Measurements from ENCODE around the gene UBTD1.

Gene UBTD1

DNA sequence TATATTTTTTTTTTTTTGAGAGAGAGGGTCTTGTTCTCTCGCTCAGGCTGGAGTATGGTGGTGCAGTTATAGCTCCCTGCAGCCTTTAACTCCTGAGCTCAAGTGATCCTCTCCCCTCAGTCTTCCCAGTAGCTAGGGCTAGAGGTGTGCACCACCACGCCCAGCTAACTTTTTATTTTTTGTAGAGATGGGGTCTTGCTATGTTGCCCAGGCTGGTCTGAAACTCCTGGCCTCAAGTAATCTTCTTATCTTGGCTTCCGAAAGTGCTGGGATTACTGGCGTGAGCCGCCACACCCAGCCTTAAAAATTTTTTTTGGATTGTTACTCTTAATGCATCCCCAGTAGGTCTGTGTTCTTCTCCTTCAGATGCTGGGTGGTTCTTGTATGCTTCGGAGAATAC is 4.2 kb downstream of the UBTD1 start:
- Histone ChIP-seq H3K36me3 (ENCODE audit: control insufficient read depth, insufficient read depth, low read length, severe bottlenecking) (peaks cover 5% of the 10 kb centered on the region), H3K27me3 (replicated peaks; ENCODE audit: control insufficient read depth, insufficient read depth, low read length) (no peaks in the 10 kb centered on the region), H3K9me3 (ENCODE audit: control insufficient read depth, low read length) (no peaks in the 10 kb centered on the region), H3K4me3 (ENCODE audit: low read length) (no peak overlapping the region), H3K4me1 (ENCODE audit: control insufficient read depth, insufficient read depth, low read length) (peaks cover 17% of the 10 kb centered on the region), H3K9ac (ENCODE audit: low read length) (no peak overlapping the region)
- no peak for DNase-seq (ENCODE audit: low read depth)

DNA sequence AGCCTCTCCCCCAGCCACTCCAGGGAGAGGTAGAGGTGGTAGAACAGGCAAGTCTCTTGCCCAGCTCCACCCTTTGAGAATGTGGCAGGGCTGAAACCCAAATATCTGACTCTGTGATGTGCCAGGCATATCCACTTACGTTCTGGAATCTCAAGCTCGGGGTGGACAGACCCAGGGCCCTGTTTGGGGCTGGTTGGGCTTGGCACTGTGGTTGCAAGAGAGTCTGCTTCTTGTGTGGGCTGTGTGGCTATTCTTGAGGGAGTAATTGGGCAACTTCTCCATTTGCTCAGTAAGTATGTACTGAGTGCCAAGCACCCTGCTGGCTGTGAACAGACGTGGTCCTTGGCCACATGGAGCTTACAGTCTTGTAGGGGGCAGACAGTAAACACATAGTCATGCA is 4.7 kb downstream of the UBTD1 start:
- H3K27me3 ChIP-seq (replicated peaks; ENCODE audit: control insufficient read depth, insufficient read depth, low read length): no peaks in the 10 kb centered on the region
- DNase-seq (ENCODE audit: low read depth): no peak
- H3K9ac ChIP-seq (ENCODE audit: low read length): no peak overlapping the region
- H3K36me3 ChIP-seq (ENCODE audit: control insufficient read depth, insufficient read depth, low read length, severe bottlenecking): peaks cover 5% of the 10 kb centered on the region
- no peak overlapping the region for H3K4me3 ChIP-seq (ENCODE audit: low read length)
- H3K4me1 ChIP-seq (ENCODE audit: control insufficient read depth, insufficient read depth, low read length): peaks cover 17% of the 10 kb centered on the region
- H3K9me3 ChIP-seq (ENCODE audit: control insufficient read depth, low read length): no peaks in the 10 kb centered on the region

DNA sequence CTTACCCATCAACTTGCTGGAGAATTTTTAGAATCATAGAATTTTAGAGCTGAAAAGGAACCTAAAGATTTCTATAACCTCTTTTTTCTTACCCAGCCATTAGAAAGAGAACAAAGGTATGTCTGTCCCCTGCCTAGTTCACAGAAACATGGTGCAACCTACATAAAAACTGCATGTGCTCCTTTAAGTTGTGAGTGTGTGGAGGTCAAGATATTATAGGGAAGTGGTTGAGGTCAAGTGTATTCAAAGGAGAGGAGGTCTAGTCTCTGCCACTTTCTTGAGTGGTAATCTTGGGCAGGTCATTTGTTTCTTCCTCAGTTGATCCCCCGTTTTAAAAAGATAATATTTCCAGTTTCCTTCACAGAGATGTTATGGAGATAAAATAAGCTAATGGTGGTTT is 6.4 kb downstream of the UBTD1 start:
- no peak for DNase-seq (ENCODE audit: low read depth)
- peaks cover 5% of the 10 kb centered on the region for H3K36me3 ChIP-seq (ENCODE audit: control insufficient read depth, insufficient read depth, low read length, severe bottlenecking)
- H3K4me1 ChIP-seq (ENCODE audit: control insufficient read depth, insufficient read depth, low read length): peaks cover 15% of the 10 kb centered on the region
- no peak overlapping the region for H3K4me3 ChIP-seq (ENCODE audit: low read length)
- no peaks in the 10 kb centered on the region for H3K9me3 ChIP-seq (ENCODE audit: control insufficient read depth, low read length)
- H3K27me3 ChIP-seq (replicated peaks; ENCODE audit: control insufficient read depth, insufficient read depth, low read length): no peaks in the 10 kb centered on the region
- no peak overlapping the region for H3K9ac ChIP-seq (ENCODE audit: low read length)

DNA sequence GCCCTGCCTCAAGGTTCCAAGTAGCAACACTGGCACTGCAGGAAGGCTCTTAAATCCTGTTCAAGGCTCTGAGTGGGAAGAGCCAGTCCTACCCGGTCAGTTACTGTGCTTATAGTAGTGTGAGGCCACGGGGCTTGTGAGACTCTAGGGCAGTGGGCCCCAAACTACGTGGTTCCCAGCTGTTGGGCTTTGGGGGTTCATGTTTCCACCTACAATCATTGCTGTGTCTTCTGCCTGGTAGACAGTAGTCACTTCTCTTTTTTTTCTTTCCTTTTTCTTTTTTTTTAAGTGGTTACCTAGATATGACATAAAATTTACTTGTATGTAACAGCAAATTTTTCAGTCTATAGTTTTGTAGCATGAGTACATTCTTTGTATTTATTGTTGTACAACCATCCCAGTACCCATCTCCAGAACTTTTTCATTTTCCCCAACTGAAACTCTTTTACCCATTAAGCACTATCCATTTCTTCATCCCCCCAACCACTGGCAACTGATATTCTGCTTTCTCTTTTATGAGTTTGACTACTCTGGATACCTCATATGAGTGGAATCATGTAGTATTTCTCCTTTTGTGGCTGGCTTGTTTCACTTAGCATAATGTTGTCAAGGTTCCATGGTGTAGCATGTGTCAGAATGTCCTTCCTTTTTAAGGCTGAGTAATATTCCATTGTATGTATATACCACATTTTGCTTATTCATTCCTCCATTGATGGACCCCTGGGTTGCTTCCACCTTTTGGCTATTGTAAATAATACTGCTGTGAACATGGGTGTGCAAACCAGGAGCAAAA is 7.7 kb downstream of the UBTD1 start:
- H3K36me3 ChIP-seq (ENCODE audit: control insufficient read depth, insufficient read depth, low read length, severe bottlenecking): peaks cover 5% of the 10 kb centered on the region
- H3K4me3 ChIP-seq (ENCODE audit: low read length): no peak overlapping the region
- no peak overlapping the region for H3K9ac ChIP-seq (ENCODE audit: low read length)
- no peak for DNase-seq (ENCODE audit: low read depth)
- H3K4me1 ChIP-seq (ENCODE audit: control insufficient read depth, insufficient read depth, low read length): peaks cover 4% of the 10 kb centered on the region
- H3K27me3 ChIP-seq (replicated peaks; ENCODE audit: control insufficient read depth, insufficient read depth, low read length): no peaks in the 10 kb centered on the region
- H3K9me3 ChIP-seq (ENCODE audit: control insufficient read depth, low read length): no peaks in the 10 kb centered on the region

DNA sequence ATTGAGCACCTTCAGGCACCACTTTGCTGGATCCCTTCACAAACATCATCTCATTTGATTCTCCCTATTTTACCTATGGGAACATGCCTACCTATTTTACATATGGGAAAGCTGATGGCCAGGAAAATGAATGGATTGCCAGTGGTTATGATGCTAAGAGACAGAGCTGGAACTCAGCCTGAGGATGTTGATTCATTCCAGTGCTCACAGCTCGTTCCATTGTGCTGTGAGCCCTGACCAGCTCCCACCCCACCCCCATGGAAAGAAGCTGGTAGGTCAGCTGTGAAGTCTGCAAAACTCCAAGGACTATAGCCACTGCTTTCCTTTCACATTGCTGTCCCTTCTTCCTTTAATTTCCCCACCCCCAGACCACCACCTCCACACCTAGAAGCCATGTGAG is 9.6 kb downstream of the UBTD1 start:
- peaks cover 14% of the 10 kb centered on the region for H3K4me1 ChIP-seq (ENCODE audit: control insufficient read depth, insufficient read depth, low read length)
- H3K4me3 ChIP-seq (ENCODE audit: low read length): no peak overlapping the region
- no peak overlapping the region for H3K9ac ChIP-seq (ENCODE audit: low read length)
- H3K9me3 ChIP-seq (ENCODE audit: control insufficient read depth, low read length): no peaks in the 10 kb centered on the region
- peak; percentile 25 for DNase-seq (ENCODE audit: low read depth)
- H3K27me3 ChIP-seq (replicated peaks; ENCODE audit: control insufficient read depth, insufficient read depth, low read length): no peaks in the 10 kb centered on the region
- peaks cover 5% of the 10 kb centered on the region for H3K36me3 ChIP-seq (ENCODE audit: control insufficient read depth, insufficient read depth, low read length, severe bottlenecking)

DNA sequence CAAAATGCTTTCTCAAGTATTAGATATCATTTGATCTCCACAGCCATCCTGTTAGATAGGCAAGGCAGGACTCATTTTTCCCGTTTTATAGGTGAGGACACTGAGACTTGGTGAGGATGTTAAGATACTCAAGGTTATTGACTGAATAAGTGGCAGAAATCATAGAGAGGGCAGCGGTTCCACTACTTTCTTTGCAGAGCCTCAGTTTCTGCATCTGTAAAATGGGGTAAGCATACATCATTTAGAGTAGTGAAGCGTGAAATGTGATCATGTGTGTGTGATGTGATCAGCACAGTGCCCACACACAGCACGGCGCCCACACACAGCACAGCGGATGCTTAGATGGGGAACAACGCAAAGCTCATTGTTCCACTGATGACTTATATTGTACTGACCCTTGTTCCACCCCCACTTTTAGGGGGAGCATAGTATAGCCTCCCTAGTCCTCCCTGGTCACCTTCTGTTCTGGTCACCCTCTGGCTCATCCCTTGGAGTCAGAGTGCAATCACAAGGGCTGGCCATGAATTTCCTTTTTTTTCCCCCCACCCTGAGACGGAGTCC is 10.5 kb downstream of the UBTD1 start:
- peaks cover 12% of the 10 kb centered on the region for H3K4me1 ChIP-seq (ENCODE audit: control insufficient read depth, insufficient read depth, low read length)
- H3K27me3 ChIP-seq (replicated peaks; ENCODE audit: control insufficient read depth, insufficient read depth, low read length): no peaks in the 10 kb centered on the region
- no peak overlapping the region for H3K4me3 ChIP-seq (ENCODE audit: low read length)
- H3K36me3 ChIP-seq (ENCODE audit: control insufficient read depth, insufficient read depth, low read length, severe bottlenecking): peaks cover under 1% of the 10 kb centered on the region
- H3K9ac ChIP-seq (ENCODE audit: low read length): no peak overlapping the region
- H3K9me3 ChIP-seq (ENCODE audit: control insufficient read depth, low read length): no peaks in the 10 kb centered on the region
- DNase-seq (ENCODE audit: low read depth): no peak

DNA sequence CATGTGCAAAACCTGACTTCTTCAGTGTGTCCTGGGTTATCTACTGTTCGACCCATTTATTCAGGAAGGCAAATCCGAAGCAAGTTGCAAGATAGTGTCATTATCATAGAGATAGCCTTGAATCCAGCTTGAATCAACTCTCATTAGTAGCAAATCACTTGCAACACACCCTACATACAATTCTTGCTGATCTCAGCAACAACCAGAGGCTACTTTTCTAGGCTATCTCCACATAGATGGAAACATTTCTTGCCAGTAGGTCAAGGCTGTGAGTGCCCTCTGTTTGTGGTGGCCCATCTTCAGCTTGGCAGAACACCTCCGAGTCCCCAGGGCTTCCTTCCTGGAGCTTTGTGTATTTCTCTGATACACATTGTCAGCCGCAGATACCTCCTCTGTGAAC is 12.0 kb downstream of the UBTD1 start:
- Histone ChIP-seq H3K27me3 (replicated peaks; ENCODE audit: control insufficient read depth, insufficient read depth, low read length) (no peaks in the 10 kb centered on the region), H3K9ac (ENCODE audit: low read length) (no peak overlapping the region), H3K9me3 (ENCODE audit: control insufficient read depth, low read length) (no peaks in the 10 kb centered on the region), H3K4me3 (ENCODE audit: low read length) (no peak overlapping the region), H3K36me3 (ENCODE audit: control insufficient read depth, insufficient read depth, low read length, severe bottlenecking) (no peaks in the 10 kb centered on the region), H3K4me1 (ENCODE audit: control insufficient read depth, insufficient read depth, low read length) (peaks cover 12% of the 10 kb centered on the region)
- no peak for DNase-seq (ENCODE audit: low read depth)

DNA sequence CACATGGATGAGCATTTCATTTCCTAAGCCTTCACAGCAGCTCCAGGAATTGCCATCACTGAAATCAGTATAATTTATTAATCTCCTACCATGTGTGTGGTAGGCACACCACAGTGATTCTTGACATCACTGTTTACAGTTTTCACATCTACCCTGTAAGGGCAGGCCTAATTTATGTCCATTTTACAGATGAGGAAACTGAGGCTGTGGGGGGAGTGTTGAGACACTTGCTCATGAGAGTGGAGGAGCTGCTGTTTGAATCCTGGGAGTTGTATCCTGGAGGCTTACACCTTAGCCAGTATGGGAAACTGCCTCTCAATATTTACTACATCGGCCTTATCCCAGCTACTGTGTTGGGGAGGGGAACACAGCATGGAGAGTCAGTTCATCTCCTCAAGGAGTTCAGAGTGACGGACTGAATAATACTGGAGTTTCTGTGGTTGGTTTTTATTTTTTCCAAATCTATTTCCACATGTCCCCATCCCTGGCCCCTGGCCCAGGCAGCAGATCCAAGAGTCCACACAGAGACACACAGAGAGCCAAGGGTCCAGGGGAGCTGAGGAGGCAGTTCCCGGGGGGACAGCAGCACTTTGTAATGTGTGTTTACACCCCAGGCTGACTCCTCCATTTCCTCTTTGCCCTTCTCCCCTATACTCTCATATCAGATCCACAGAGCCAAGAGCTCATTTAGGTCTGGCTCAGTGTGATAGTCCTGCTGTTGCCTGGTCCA is 13.2 kb downstream of the UBTD1 start:
- no peak for DNase-seq (ENCODE audit: low read depth)
- no peaks in the 10 kb centered on the region for H3K36me3 ChIP-seq (ENCODE audit: control insufficient read depth, insufficient read depth, low read length, severe bottlenecking)
- no peaks in the 10 kb centered on the region for H3K9me3 ChIP-seq (ENCODE audit: control insufficient read depth, low read length)
- no peaks in the 10 kb centered on the region for H3K27me3 ChIP-seq (replicated peaks; ENCODE audit: control insufficient read depth, insufficient read depth, low read length)
- peaks cover 12% of the 10 kb centered on the region for H3K4me1 ChIP-seq (ENCODE audit: control insufficient read depth, insufficient read depth, low read length)
- H3K4me3 ChIP-seq (ENCODE audit: low read length): no peak overlapping the region
- H3K9ac ChIP-seq (ENCODE audit: low read length): no peak overlapping the region

DNA sequence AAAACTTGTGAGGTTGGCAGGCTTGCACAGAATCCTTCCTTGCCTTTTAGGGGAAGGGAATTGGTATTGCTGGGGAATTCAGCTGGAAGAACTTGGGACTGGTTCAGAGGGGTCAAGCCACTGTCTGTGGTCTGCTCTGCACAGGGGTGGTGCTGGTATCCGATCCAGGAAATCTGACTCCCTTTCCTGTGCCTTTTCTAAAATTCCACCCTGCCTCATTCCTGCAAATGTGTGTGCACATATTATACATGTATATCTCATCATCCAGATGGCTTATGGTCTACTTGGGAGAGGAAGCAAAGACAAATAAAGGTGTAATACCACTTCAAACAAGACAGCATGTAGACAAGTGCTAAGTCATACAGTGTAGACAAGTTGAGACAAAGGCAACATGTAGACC is 14.3 kb downstream of the UBTD1 start:
- no peak overlapping the region for H3K4me3 ChIP-seq (ENCODE audit: low read length)
- peaks cover 12% of the 10 kb centered on the region for H3K4me1 ChIP-seq (ENCODE audit: control insufficient read depth, insufficient read depth, low read length)
- no peaks in the 10 kb centered on the region for H3K27me3 ChIP-seq (replicated peaks; ENCODE audit: control insufficient read depth, insufficient read depth, low read length)

DNA sequence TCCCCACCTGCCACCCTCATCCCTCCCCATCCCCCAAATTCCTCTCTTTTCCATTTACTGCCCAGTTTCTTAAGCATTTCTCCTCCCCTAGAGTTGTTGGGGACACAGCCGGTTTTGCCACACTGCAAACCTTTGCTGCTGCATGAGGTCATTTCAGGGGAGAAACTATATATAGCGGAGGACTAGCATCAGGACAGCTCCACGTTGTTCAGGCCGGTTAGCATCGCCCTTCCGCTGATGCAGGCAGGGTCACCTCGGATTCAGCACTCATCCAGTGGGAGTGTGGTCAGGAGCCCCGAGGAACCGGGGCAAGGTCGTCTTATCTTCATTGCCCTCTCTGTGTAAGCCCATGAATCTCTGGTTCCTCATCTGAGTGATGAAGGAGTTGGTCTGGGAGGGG is 15.6 kb downstream of the UBTD1 start:
- H3K36me3 ChIP-seq (ENCODE audit: control insufficient read depth, insufficient read depth, low read length, severe bottlenecking): no peaks in the 10 kb centered on the region
- no peak overlapping the region for H3K4me3 ChIP-seq (ENCODE audit: low read length)
- H3K9me3 ChIP-seq (ENCODE audit: control insufficient read depth, low read length): no peaks in the 10 kb centered on the region
- peaks cover 25% of the 10 kb centered on the region for H3K4me1 ChIP-seq (ENCODE audit: control insufficient read depth, insufficient read depth, low read length)
- no peak for DNase-seq (ENCODE audit: low read depth)
- H3K9ac ChIP-seq (ENCODE audit: low read length): no peak overlapping the region
- H3K27me3 ChIP-seq (replicated peaks; ENCODE audit: control insufficient read depth, insufficient read depth, low read length): no peaks in the 10 kb centered on the region

More for the DNA sequence above, 14.3 kb downstream of the UBTD1 start:
- Histone ChIP-seq H3K9ac (ENCODE audit: low read length) (no peak overlapping the region), H3K9me3 (ENCODE audit: control insufficient read depth, low read length) (no peaks in the 10 kb centered on the region), H3K36me3 (ENCODE audit: control insufficient read depth, insufficient read depth, low read length, severe bottlenecking) (no peaks in the 10 kb centered on the region)
- no peak for DNase-seq (ENCODE audit: low read depth)

DNA sequence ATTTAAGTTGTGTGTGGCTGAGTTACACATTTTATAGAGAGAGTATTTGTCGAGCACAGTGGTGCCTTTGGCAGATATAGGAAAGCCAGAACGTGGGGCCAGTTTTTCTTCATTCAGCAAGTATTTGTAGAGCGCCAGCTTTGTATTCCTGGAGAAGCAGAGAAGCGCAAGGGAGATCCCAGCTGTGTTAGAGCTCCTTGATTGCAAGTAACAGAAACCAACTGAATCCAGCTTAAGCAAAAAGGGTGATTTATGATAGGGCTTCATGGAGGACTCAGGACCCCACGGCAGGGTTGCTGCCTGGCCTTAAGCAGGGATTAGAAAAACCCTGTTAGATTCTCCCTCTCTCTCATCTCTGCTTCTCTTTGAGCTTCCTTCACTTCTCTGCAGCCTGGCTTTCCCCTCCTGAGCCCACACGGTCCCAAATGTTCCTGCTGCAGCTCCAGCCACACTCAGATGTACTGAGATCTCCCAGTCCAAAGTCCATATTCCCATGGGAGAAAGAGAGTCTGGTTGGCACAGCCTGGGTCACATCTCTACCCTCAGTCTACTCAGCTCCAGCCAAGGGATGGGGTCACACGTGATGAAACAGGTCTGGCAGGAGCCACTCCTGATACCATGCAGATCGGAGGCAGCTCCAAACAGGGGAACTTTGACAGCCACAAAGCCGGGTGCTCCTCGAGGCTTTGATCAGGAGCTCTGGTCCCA is 16.7 kb downstream of the UBTD1 start:
- no peaks in the 10 kb centered on the region for H3K36me3 ChIP-seq (ENCODE audit: control insufficient read depth, insufficient read depth, low read length, severe bottlenecking)
- no peak overlapping the region for H3K9ac ChIP-seq (ENCODE audit: low read length)
- peaks cover 30% of the 10 kb centered on the region for H3K4me1 ChIP-seq (ENCODE audit: control insufficient read depth, insufficient read depth, low read length)
- H3K9me3 ChIP-seq (ENCODE audit: control insufficient read depth, low read length): no peaks in the 10 kb centered on the region
- no peaks in the 10 kb centered on the region for H3K27me3 ChIP-seq (replicated peaks; ENCODE audit: control insufficient read depth, insufficient read depth, low read length)
- no peak for DNase-seq (ENCODE audit: low read depth)
- H3K4me3 ChIP-seq (ENCODE audit: low read length): no peak overlapping the region

Data from adipocyte (in vitro differentiated cells).